ENCODE data around the gene CEP89.

Gene CEP89

DNA sequence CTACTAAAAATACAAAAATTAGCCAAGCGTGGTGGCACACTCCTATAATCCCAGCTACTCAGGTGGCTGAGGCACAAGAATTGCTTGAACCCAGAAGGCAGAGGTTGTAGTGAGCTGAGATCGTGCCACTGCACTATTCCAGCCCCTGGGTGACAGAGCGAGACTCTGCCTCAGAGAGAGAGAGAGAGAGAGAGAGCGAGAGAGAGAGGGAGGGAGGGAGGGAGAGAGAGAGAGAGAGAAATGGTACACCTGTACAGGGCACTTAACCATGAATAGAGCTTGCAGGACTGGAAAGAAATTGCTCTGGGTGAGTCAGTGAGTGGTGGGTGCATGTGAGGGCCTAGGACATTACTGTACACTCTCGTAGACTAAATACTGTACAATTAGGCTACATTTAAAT lies 61.7 kb downstream of the CEP89 start:
- Histone ChIP-seq H3K4me3 (ENCODE audit: low read length) (no peak overlapping the region), H3K9me3 (ENCODE audit: control insufficient read depth, insufficient read depth, low read length) (no peaks in the 10 kb centered on the region), H3K9me2 (replicated peaks; ENCODE audit: control insufficient read depth, low read length) (no peaks in the 10 kb centered on the region), H3K27ac (ENCODE audit: low read depth, low read length) (no peak overlapping the region), H3K36me3 (ENCODE audit: control insufficient read depth, low read length) (no peaks in the 10 kb centered on the region), H3K4me1 (ENCODE audit: control insufficient read depth, low read length) (no peaks in the 10 kb centered on the region), H3K27me3 (ENCODE audit: control insufficient read depth, low read length) (no peaks in the 10 kb centered on the region), H3K4me2 (ENCODE audit: low read length) (no peak overlapping the region), H3F3A (ENCODE audit: control insufficient read depth, insufficient read depth) (no peaks in the 10 kb centered on the region), H4K20me1 (ENCODE audit: control insufficient read depth, insufficient read depth, low read depth, low read length) (no peaks in the 10 kb centered on the region), H3K79me2 (ENCODE audit: control insufficient read depth, low read length) (no peaks in the 10 kb centered on the region)
- TF ChIP-seq, protein P1, sequence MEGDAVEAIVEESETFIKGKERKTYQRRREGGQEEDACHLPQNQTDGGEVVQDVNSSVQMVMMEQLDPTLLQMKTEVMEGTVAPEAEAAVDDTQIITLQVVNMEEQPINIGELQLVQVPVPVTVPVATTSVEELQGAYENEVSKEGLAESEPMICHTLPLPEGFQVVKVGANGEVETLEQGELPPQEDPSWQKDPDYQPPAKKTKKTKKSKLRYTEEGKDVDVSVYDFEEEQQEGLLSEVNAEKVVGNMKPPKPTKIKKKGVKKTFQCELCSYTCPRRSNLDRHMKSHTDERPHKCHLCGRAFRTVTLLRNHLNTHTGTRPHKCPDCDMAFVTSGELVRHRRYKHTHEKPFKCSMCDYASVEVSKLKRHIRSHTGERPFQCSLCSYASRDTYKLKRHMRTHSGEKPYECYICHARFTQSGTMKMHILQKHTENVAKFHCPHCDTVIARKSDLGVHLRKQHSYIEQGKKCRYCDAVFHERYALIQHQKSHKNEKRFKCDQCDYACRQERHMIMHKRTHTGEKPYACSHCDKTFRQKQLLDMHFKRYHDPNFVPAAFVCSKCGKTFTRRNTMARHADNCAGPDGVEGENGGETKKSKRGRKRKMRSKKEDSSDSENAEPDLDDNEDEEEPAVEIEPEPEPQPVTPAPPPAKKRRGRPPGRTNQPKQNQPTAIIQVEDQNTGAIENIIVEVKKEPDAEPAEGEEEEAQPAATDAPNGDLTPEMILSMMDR (IDR thresholded peaks at IDR 0.05; ENCODE audit: low read depth, low read length, poor library complexity, severe bottlenecking) = no peak
- no peak for TF ChIP-seq EZH2phosphoT487 (IDR thresholded peaks at IDR 0.05; ENCODE audit: borderline replicate concordance, low read length)

DNA sequence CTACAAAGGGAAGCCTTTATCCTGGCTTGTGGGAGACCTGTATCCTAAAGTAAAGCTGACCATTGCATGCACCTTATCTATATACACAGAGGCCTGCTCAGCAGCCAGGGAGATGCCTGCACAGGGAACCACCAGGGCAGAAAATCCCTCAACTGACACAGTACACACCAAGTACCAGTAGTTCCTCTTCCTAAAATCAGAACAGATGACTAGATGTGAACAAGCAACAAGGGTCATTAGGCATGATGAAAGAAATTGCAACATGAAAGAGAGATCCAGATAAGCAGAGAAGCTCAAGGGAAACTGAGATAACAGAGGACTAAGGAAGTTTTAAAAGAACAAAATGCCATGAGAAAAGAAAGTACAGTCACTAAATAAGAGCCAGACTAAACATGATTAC lies 62.5 kb downstream of the CEP89 start:
- Histone ChIP-seq H3K79me2 (ENCODE audit: control insufficient read depth, low read length) (no peaks in the 10 kb centered on the region), H4K20me1 (ENCODE audit: control insufficient read depth, insufficient read depth, low read depth, low read length) (no peaks in the 10 kb centered on the region), H3K4me3 (ENCODE audit: low read length) (no peak overlapping the region), H3K9me2 (replicated peaks; ENCODE audit: control insufficient read depth, low read length) (no peaks in the 10 kb centered on the region), H3F3A (ENCODE audit: control insufficient read depth, insufficient read depth) (no peaks in the 10 kb centered on the region), H3K27me3 (ENCODE audit: control insufficient read depth, low read length) (no peaks in the 10 kb centered on the region), H3K9me3 (ENCODE audit: control insufficient read depth, insufficient read depth, low read length) (no peaks in the 10 kb centered on the region), H3K36me3 (ENCODE audit: control insufficient read depth, low read length) (no peaks in the 10 kb centered on the region), H3K4me2 (ENCODE audit: low read length) (no peak overlapping the region), H3K4me1 (ENCODE audit: control insufficient read depth, low read length) (no peaks in the 10 kb centered on the region), H3K27ac (ENCODE audit: low read depth, low read length) (no peak overlapping the region)
- no peak for TF ChIP-seq EZH2phosphoT487 (IDR thresholded peaks at IDR 0.05; ENCODE audit: borderline replicate concordance, low read length)
- TF ChIP-seq, protein P1 (IDR thresholded peaks at IDR 0.05; ENCODE audit: low read depth, low read length, poor library complexity, severe bottlenecking) = no peak

DNA sequence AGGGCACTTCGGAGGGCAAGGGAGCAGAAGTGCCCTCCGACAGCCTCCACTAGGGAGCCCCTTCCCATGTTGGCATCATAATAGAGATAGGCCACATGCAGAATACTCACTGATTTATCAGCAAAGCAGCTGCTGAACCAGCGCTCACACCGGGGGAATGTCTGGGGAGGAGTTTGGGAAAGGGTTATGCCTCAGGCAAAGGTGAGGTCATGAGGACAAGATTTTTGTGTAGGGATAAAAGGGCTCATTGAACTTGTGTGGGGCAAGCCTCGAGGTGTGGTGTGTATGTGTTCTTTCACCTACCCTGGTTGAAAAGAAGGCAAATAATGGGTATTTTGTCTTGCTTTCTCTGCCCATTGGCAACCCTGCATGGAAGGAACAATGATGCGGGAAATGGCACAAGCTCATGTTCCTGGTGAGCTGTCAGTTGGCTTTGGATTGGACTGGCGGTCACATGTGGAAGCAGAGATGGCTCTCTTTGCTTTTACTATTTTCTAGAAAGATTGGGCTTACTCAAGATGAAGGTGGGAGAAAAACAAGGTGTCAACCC lies 63.0 kb downstream of the CEP89 start:
- H3K4me3 ChIP-seq (ENCODE audit: low read length) = no peak overlapping the region
- no peaks in the 10 kb centered on the region for H3K79me2 ChIP-seq (ENCODE audit: control insufficient read depth, low read length)
- H4K20me1 ChIP-seq (ENCODE audit: control insufficient read depth, insufficient read depth, low read depth, low read length) = no peaks in the 10 kb centered on the region
- no peaks in the 10 kb centered on the region for H3K27me3 ChIP-seq (ENCODE audit: control insufficient read depth, low read length)
- no peaks in the 10 kb centered on the region for H3K4me1 ChIP-seq (ENCODE audit: control insufficient read depth, low read length)
- H3K4me2 ChIP-seq (ENCODE audit: low read length) = no peak overlapping the region
- no peaks in the 10 kb centered on the region for H3K9me3 ChIP-seq (ENCODE audit: control insufficient read depth, insufficient read depth, low read length)
- H3K9me2 ChIP-seq (replicated peaks; ENCODE audit: control insufficient read depth, low read length) = no peaks in the 10 kb centered on the region
- H3K36me3 ChIP-seq (ENCODE audit: control insufficient read depth, low read length) = no peaks in the 10 kb centered on the region
- no peak overlapping the region for H3K27ac ChIP-seq (ENCODE audit: low read depth, low read length)
- no peaks in the 10 kb centered on the region for H3F3A ChIP-seq (ENCODE audit: control insufficient read depth, insufficient read depth)
- TF ChIP-seq, protein P1 (IDR thresholded peaks at IDR 0.05; ENCODE audit: low read depth, low read length, poor library complexity, severe bottlenecking) = no peak
- no peak for TF ChIP-seq EZH2phosphoT487 (IDR thresholded peaks at IDR 0.05; ENCODE audit: borderline replicate concordance, low read length)

All from DOHH2 (cell line).